HG03095 (cell line): ENCODE data around the gene SELENOF.
"Not testable (repeated sequence)": the region's sequence is repeated elsewhere in the genome, so short reads cannot be mapped to it uniquely, and the experiment has no call there.

ENCODE experiments used
- ATAC-seq: cut with Tn5 transposase; IDR thresholded peaks from one replicate; pipeline ENCODE4 v1.9.1; 2021; ENCODE audit warnings: moderate library complexity; ENCODE audit not compliant: unreplicated experiment

Gene SELENOF

GRCh38 chr1:86821956-86822355 is 92.0 kb downstream of the SELENOF start:
- ATAC-seq = no peak

GRCh38 chr1:86819970-86820369 is 94.0 kb downstream of the SELENOF start:
- ATAC-seq = not testable (repeated sequence)

- ATAC-seq = not testable (repeated sequence)
Observed at GRCh38 chr1:86817246-86817826, 96.6 kb downstream of the SELENOF start.

GRCh38 chr1:86814118-86814517 is 99.8 kb downstream of the SELENOF start:
- not testable (repeated sequence) for ATAC-seq
